Bronchial epithelial cell (primary cell): Measurements from ENCODE around the gene ZBTB11. TPM values are rescaled to one million over a fixed set of nuclear protein-coding genes. Genes with fewer than 3 reads are reported as not detected.
"Not testable (repeated sequence)": the region's sequence is repeated elsewhere in the genome, so short reads cannot be mapped to it uniquely, and the experiment has no call there.

Experiments used
- DNase-seq: peaks from one replicate; pipeline ENCODE4 v3.0.0-alpha.2; 2010; ENCODE audit warnings: low read depth
- FAIRE-seq: peaks from 2 replicates; lab custom pipeline; 2011; peaks lifted over from hg19 to GRCh38; lab: Jason Lieb, UNC
- H3K27me3 ChIP-seq: 2 replicates; pipeline ENCODE4 v1.5.1; 2011; ENCODE audit warnings: low read length; ENCODE audit not compliant: control insufficient read depth, insufficient read depth
- H3K36me3 ChIP-seq: 2 replicates; pipeline ENCODE4 v1.5.1; 2011; ENCODE audit warnings: low read length; ENCODE audit not compliant: control insufficient read depth, insufficient read depth
- H3K4me3 ChIP-seq: 2 replicates; pipeline ENCODE4 v1.5.1; 2011; ENCODE audit warnings: mild to moderate bottlenecking, low read depth, low read length, control low read depth
- total RNA-seq: library from RNA; depleted of rRNA; stranded (reverse); fragments of >200 nt; gene quantifications from 2 replicates; pipeline ENCODE4 v1.2.1, GENCODE V29; 2014
- TF ChIP-seq, protein P1 (sequence below): IDR thresholded peaks from 2 replicates; pipeline ENCODE4 v1.5.1; 2011; ENCODE audit warnings: mild to moderate bottlenecking, moderate library complexity, low read length, control low read depth, inconsistent platforms; ENCODE audit not compliant: insufficient read depth, severe bottlenecking

Gene ZBTB11
- total RNA-seq, 1 donor from 2014 or later, result 34.2 TPM

DNA sequence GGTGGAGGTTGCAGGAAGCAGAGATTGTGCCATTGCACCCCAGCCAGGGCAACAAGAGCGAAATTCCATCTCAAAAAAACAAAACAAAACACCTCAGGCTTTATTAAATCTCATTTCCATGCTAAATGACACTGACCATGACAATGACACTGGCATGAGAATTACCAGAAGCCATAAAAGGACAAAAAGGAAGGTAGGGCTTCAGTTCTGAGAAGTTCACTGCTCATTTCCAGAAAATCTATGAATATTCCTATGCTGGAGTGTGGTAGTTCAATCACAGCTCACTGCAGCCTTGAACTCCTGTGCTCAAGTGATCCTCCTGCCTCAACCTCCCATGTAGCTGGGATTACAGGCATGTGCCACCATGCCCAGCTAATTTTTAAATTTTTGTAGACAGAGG, 58.2 kb downstream of the ZBTB11 start:
- DNase-seq (no peak), FAIRE-seq (no peak)
- H3K27me3 ChIP-seq, result no peaks in the 10 kb centered on the region
- H3K4me3 ChIP-seq, result no peak overlapping the region
- TF ChIP-seq, protein P1, sequence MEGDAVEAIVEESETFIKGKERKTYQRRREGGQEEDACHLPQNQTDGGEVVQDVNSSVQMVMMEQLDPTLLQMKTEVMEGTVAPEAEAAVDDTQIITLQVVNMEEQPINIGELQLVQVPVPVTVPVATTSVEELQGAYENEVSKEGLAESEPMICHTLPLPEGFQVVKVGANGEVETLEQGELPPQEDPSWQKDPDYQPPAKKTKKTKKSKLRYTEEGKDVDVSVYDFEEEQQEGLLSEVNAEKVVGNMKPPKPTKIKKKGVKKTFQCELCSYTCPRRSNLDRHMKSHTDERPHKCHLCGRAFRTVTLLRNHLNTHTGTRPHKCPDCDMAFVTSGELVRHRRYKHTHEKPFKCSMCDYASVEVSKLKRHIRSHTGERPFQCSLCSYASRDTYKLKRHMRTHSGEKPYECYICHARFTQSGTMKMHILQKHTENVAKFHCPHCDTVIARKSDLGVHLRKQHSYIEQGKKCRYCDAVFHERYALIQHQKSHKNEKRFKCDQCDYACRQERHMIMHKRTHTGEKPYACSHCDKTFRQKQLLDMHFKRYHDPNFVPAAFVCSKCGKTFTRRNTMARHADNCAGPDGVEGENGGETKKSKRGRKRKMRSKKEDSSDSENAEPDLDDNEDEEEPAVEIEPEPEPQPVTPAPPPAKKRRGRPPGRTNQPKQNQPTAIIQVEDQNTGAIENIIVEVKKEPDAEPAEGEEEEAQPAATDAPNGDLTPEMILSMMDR, result no peak
- H3K36me3 ChIP-seq, result no peaks in the 10 kb centered on the region

DNA sequence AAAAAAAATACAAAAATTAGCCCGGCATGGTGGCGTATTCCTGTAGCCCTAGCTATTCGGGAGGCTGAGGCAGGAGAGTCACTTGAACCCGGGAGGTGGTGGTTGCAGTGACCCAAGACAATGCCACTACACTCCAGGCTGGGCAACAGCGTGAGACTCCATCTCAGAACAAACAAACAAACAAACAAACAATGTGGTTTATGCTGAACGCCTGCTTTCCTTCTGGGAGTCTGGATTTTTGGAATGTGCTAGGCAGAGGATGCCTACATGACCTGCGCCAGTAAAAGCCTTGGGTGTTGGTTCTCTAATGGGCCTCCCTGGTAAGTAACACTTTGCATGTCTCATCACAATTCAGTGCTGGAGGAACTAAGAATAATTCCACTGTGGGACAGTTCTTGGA, 59.5 kb downstream of the ZBTB11 start:
- FAIRE-seq (no peak), DNase-seq (no peak)
- no peak overlapping the region for H3K4me3 ChIP-seq
- H3K36me3 ChIP-seq, result no peaks in the 10 kb centered on the region
- TF ChIP-seq, protein P1, result no peak
- no peaks in the 10 kb centered on the region for H3K27me3 ChIP-seq

DNA sequence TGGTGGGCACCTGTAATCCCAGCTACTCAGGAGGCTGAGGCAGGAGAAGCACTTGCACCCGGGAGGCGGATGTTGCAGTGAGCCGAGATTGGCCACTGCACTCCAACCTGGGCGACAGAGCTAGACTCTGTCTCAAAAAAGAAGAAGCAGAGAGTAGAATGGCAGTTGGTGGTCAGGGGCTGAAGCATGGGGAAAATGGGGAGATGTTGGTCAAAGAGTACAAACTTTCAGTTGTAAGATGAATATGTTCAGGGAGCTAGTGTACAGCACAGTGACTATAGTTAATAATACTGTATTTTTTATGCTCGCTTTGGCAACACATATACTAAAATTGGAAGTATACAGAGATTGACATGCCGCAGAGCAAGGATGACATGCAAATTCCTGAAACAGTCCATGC, 61.4 kb downstream of the ZBTB11 start:
- Histone ChIP-seq H3K27me3 (no peaks in the 10 kb centered on the region), H3K4me3 (no peak overlapping the region), H3K36me3 (no peaks in the 10 kb centered on the region)
- DNase-seq (no peak), FAIRE-seq (no peak)
- TF ChIP-seq, protein P1, result no peak

- DNase-seq, H3K4me3 ChIP-seq, FAIRE-seq, H3K36me3 ChIP-seq, H3K27me3 ChIP-seq: not testable (repeated sequence)
Measured at GRCh38 chr3:101613014-101613413, 63.9 kb downstream of the ZBTB11 start.

- DNase-seq, result no peak
- TF ChIP-seq, protein P1, result no peak
- FAIRE-seq, result no peak
Measured at GRCh38 chr3:101611023-101611422, 65.9 kb downstream of the ZBTB11 start.

DNA sequence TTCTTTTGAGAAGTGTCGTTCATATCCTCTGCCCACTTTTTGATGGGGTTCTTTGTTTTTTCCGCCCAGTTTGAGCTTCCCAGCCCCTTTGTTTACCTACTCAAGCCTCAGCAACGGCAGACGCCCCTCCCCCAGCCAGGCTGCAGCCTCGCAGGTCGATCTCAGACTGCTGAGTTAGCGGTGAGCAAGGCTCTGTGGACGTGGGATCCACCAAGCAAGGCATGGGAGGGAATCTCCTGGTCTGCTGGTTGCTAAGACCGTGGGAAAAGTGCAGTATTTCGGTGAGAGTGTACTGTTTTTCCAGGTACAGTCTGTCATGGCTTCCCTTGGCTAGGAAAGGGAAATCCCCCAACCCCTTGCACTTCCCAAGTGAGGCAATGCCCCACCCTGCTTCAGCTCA, 71.5 kb downstream of the ZBTB11 start:
- not testable (repeated sequence) for H3K4me3 ChIP-seq, H3K36me3 ChIP-seq, FAIRE-seq, H3K27me3 ChIP-seq, DNase-seq

More at GRCh38 chr3:101611023-101611422, 65.9 kb downstream of the ZBTB11 start:
- Histone ChIP-seq H3K4me3 (no peak overlapping the region), H3K27me3 (no peaks in the 10 kb centered on the region), H3K36me3 (no peaks in the 10 kb centered on the region)

- FAIRE-seq (no peak), DNase-seq (no peak)
- no peaks in the 10 kb centered on the region for H3K36me3 ChIP-seq
- no peak overlapping the region for H3K4me3 ChIP-seq
- TF ChIP-seq, protein P1, result no peak
- H3K27me3 ChIP-seq, result no peaks in the 10 kb centered on the region
Measured at GRCh38 chr3:101603184-101603583, 73.7 kb downstream of the ZBTB11 start.
